OCI-LY3 (cell line): ENCODE measurements around the gene HORMAD2.

Experiments used
- H2AFZ ChIP-seq: fragments of 200-600, 300-600 bp; shearing (Covaris generic); 2 replicates; pipeline ENCODE4 v1.6.0; 2014; ENCODE audit warnings: antibody characterized with exemption, low read depth, low read length
- H3K27ac ChIP-seq: fragments of 200-600, 300-600 bp; sonication (generic); 2 replicates; pipeline ENCODE4 v1.5.1; 2014; ENCODE audit warnings: mild to moderate bottlenecking, low read length, moderate library complexity, mixed read lengths
- H3K27me3 ChIP-seq: fragments of 200-600, 300-600 bp; sonication (generic); 2 replicates; pipeline ENCODE4 v1.6.1; 2014; ENCODE audit warnings: low read depth, low read length, mixed read lengths
- H3K36me3 ChIP-seq: fragments of 200-600, 300-600 bp; sonication (generic); replicated peaks from 2 replicates; pipeline ENCODE3; 2014; ENCODE audit warnings: low read depth, low read length, mixed read lengths
- H3K4me1 ChIP-seq: fragments of 300-600, 200-600 bp; sonication (generic); 2 replicates; pipeline ENCODE4 v1.6.1; 2014; ENCODE audit warnings: low read length, mixed read lengths
- H3K4me2 ChIP-seq: fragments of 200-600, 300-600 bp; sonication (generic); 2 replicates; pipeline ENCODE4 v1.6.1; 2014; ENCODE audit warnings: low read length, mixed read lengths
- H3K4me3 ChIP-seq: fragments of 300-600, 200-600 bp; sonication (generic); 2 replicates; pipeline ENCODE4 v1.5.1; 2014; ENCODE audit warnings: antibody characterized with exemption, mild to moderate bottlenecking, low read length, moderate library complexity
- H3K79me2 ChIP-seq: fragments of 300-600, 200-600 bp; shearing (Covaris generic); 2 replicates; pipeline ENCODE4 v1.6.1; 2014; ENCODE audit warnings: mild to moderate bottlenecking, low read length, mixed read lengths
- H3K9ac ChIP-seq: fragments of 300-600, 200-600 bp; shearing (Covaris generic); 2 replicates; pipeline ENCODE4 v1.6.0; 2014; ENCODE audit warnings: mild to moderate bottlenecking, low read length, moderate library complexity
- H3K9me3 ChIP-seq: fragments of 200-600, 300-600 bp; shearing (Covaris generic); 2 replicates; pipeline ENCODE4 v1.6.1; 2014; ENCODE audit warnings: low read length, mixed read lengths; ENCODE audit not compliant: insufficient read depth
- H4K20me1 ChIP-seq: fragments of 200-600, 300-600 bp; sonication (generic); 2 replicates; pipeline ENCODE4 v1.6.1; 2016; ENCODE audit warnings: low read length, mixed read lengths; ENCODE audit not compliant: insufficient read depth
- EZH2phosphoT487 ChIP-seq: fragments of 200-600 bp; shearing (Covaris generic); IDR thresholded peaks from 2 replicates; pipeline ENCODE4 v1.6.1; 2018; ENCODE audit warnings: antibody characterized with exemption, mixed run types, low read depth
- TF ChIP-seq, protein P1 (sequence below): fragments of 200-600, 300-600 bp; sonication (generic); IDR thresholded peaks from 2 replicates; pipeline ENCODE4 v1.5.1; 2014; ENCODE audit warnings: antibody characterized with exemption, low read length, low read depth

Gene HORMAD2

DNA sequence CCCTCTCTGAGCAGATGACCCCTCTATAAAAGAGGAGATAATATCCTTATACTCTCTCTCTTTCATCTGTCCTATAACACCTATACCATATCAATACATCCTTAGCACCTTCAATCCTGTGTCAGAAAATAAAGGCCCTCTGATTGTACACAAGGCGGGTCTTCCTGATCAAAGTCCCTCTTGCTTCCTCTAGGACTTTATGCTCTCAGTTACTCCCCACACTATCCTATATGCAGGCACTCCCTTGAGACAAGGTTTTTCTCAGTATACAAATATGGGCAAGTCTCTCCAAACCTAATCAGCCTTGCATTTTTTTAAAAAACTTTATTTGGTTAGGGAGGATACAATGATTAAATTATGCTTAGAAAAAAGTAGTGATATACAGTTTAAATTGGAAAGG, 17.3 kb upstream of the HORMAD2 start:
- H2AFZ ChIP-seq = no peak overlapping the region
- no peak overlapping the region for H3K4me3 ChIP-seq
- peaks cover 16% of the 10 kb centered on the region for H3K9me3 ChIP-seq
- no peak overlapping the region for H3K9ac ChIP-seq
- H3K27ac ChIP-seq = no peak overlapping the region
- no peak overlapping the region for H3K4me2 ChIP-seq
- no peaks in the 10 kb centered on the region for H4K20me1 ChIP-seq
- TF ChIP-seq, protein P1, sequence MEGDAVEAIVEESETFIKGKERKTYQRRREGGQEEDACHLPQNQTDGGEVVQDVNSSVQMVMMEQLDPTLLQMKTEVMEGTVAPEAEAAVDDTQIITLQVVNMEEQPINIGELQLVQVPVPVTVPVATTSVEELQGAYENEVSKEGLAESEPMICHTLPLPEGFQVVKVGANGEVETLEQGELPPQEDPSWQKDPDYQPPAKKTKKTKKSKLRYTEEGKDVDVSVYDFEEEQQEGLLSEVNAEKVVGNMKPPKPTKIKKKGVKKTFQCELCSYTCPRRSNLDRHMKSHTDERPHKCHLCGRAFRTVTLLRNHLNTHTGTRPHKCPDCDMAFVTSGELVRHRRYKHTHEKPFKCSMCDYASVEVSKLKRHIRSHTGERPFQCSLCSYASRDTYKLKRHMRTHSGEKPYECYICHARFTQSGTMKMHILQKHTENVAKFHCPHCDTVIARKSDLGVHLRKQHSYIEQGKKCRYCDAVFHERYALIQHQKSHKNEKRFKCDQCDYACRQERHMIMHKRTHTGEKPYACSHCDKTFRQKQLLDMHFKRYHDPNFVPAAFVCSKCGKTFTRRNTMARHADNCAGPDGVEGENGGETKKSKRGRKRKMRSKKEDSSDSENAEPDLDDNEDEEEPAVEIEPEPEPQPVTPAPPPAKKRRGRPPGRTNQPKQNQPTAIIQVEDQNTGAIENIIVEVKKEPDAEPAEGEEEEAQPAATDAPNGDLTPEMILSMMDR = no peak
- no peak for TF ChIP-seq EZH2phosphoT487
- no peaks in the 10 kb centered on the region for H3K4me1 ChIP-seq
- no peaks in the 10 kb centered on the region for H3K79me2 ChIP-seq
- H3K27me3 ChIP-seq = no peaks in the 10 kb centered on the region
- H3K36me3 ChIP-seq = no peaks in the 10 kb centered on the region

DNA sequence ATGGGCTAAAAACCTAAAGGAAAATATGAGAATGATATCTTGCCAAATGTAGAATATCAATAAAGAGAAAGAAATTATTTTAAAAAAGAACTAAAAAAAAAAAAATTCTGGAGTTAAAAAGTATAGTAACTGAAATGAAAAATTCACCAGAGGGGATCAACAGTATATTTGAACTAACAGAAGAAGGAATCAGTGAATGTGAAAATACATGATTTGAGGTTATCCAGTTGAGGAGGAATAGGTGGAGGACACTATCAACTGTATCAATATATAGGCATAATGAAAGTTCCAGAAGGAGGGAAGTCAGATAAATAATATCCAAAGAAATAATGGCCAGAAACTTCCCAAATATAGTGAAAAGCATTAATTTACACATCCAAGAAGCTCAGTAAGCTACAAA, 16.1 kb upstream of the HORMAD2 start:
- Histone ChIP-seq H3K36me3 (no peaks in the 10 kb centered on the region), H3K4me1 (no peaks in the 10 kb centered on the region), H3K27ac (no peak overlapping the region), H4K20me1 (no peaks in the 10 kb centered on the region), H3K79me2 (no peaks in the 10 kb centered on the region), H2AFZ (no peak overlapping the region), H3K9me3 (peaks cover 16% of the 10 kb centered on the region), H3K4me3 (no peak overlapping the region), H3K4me2 (no peak overlapping the region), H3K9ac (no peak overlapping the region), H3K27me3 (no peaks in the 10 kb centered on the region)
- no peak for TF ChIP-seq EZH2phosphoT487
- TF ChIP-seq, protein P1 = no peak

DNA sequence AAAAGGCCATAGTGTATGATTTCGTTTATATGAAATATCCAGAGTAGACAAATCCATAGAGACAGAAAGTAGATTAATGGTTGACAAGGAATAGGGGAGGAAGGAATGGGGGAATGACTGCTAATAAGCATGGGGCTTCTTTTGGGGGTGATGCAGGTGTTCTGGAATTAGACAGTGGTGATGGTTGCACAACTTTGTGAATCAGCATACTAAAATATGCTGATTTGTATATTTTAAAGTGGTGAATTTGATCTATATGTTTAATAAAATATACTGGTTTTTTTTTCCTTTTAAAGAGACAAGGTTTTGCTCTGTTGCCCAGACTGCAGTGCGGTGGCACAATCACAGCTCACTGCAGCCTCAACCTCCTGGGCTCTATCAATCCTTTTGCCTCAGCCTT, 6.5 kb upstream of the HORMAD2 start:
- Histone ChIP-seq H4K20me1 (no peaks in the 10 kb centered on the region), H3K79me2 (no peaks in the 10 kb centered on the region), H3K4me2 (no peak overlapping the region), H3K9ac (no peak overlapping the region), H3K9me3 (no peaks in the 10 kb centered on the region), H3K4me3 (no peak overlapping the region), H2AFZ (no peak overlapping the region), H3K27me3 (peaks cover 36% of the 10 kb centered on the region), H3K4me1 (peaks cover 3% of the 10 kb centered on the region), H3K36me3 (no peaks in the 10 kb centered on the region), H3K27ac (no peak overlapping the region)
- TF ChIP-seq EZH2phosphoT487 = no peak
- TF ChIP-seq, protein P1 = no peak

DNA sequence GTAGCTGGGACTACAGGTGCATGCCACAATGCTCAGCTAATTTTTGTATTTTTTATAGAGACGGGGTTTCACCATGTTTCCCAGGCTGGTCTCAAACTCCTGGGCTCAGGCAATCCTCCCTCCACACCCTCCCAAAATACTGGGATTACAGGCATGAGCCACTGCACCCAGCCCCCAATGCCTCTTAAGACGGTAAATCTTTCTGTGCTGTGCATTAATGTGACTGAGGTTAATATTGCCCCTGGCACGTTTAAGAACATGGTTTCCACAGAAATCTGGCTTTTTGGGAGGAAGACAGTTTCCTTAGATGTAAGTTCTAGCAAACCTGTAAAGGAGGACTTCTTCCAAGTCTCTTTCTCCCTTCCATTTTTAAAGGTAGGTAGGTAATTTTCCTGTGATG, 6.1 kb upstream of the HORMAD2 start:
- H3K4me1 ChIP-seq = peaks cover 7% of the 10 kb centered on the region
- no peak overlapping the region for H3K4me3 ChIP-seq
- TF ChIP-seq, protein P1 = no peak
- TF ChIP-seq EZH2phosphoT487 = no peak
- no peaks in the 10 kb centered on the region for H3K9me3 ChIP-seq
- H3K27ac ChIP-seq = no peak overlapping the region
- H4K20me1 ChIP-seq = no peaks in the 10 kb centered on the region
- no peak overlapping the region for H2AFZ ChIP-seq
- H3K9ac ChIP-seq = no peak overlapping the region
- H3K79me2 ChIP-seq = no peaks in the 10 kb centered on the region
- H3K36me3 ChIP-seq = no peaks in the 10 kb centered on the region
- no peak overlapping the region for H3K4me2 ChIP-seq
- H3K27me3 ChIP-seq = peaks cover 36% of the 10 kb centered on the region
